NCI-H1694 (cell line): ENCODE results near the gene ERP44.
"Not testable (repeated sequence)": the region's sequence is repeated elsewhere in the genome, so short reads cannot be mapped to it uniquely, and the experiment has no call there.

Experiments
- DNase-seq: peaks from one replicate; lab custom pipeline; 2025; lab: John Stamatoyannopoulos, UW

Gene ERP44

GRCh38 chr9:100067990-100068389 lies 30.8 kb downstream of the ERP44 start:
- not testable (repeated sequence) for DNase-seq

GRCh38 chr9:100066539-100066938 lies 32.3 kb downstream of the ERP44 start:
- no peak for DNase-seq

GRCh38 chr9:100064872-100065581 lies 33.8 kb downstream of the ERP44 start:
- DNase-seq, result no peak

- no peak for DNase-seq
Measured at GRCh38 chr9:100063185-100063584, 35.6 kb downstream of the ERP44 start.

GRCh38 chr9:100062683-100063082 lies 36.1 kb downstream of the ERP44 start:
- not testable (repeated sequence) for DNase-seq

- DNase-seq, result no peak
Measured at GRCh38 chr9:100058699-100059579, 39.9 kb downstream of the ERP44 start.

GRCh38 chr9:100057624-100058023 lies 41.2 kb downstream of the ERP44 start:
- no peak for DNase-seq

- no peak for DNase-seq
Measured at GRCh38 chr9:100056561-100056960, 42.2 kb downstream of the ERP44 start.

- no peak for DNase-seq
Measured at GRCh38 chr9:100052375-100052774, 46.4 kb downstream of the ERP44 start.

GRCh38 chr9:100049551-100049950 lies 49.2 kb downstream of the ERP44 start:
- no peak for DNase-seq

GRCh38 chr9:100038472-100038871 lies 60.3 kb downstream of the ERP44 start:
- DNase-seq, result no peak

GRCh38 chr9:100033877-100034551 lies 64.8 kb downstream of the ERP44 start:
- DNase-seq, result no peak

- no peak for DNase-seq
Measured at GRCh38 chr9:100030548-100030947, 68.3 kb downstream of the ERP44 start.

- no peak for DNase-seq
Measured at GRCh38 chr9:100029251-100029650, 69.5 kb downstream of the ERP44 start.

GRCh38 chr9:100028201-100028784 lies 70.5 kb downstream of the ERP44 start:
- DNase-seq, result peak; percentile 16

GRCh38 chr9:100027543-100027942 lies 71.3 kb downstream of the ERP44 start:
- no peak for DNase-seq

GRCh38 chr9:100021931-100022330 lies 76.9 kb downstream of the ERP44 start:
- no peak for DNase-seq

- DNase-seq, result no peak
Measured at GRCh38 chr9:100020121-100020795, 78.5 kb downstream of the ERP44 start.

GRCh38 chr9:100019541-100019940 lies 79.3 kb downstream of the ERP44 start:
- no peak for DNase-seq

GRCh38 chr9:100014846-100015245 lies 84.0 kb downstream of the ERP44 start:
- DNase-seq, result no peak

- no peak for DNase-seq
Measured at GRCh38 chr9:100013573-100013972, 85.2 kb downstream of the ERP44 start.

- no peak for DNase-seq
Measured at GRCh38 chr9:100012279-100012678, 86.5 kb downstream of the ERP44 start.
